GM12873 (cell line): Measurements from ENCODE around the gene PDRG1.

Experiments used
- TF ChIP-seq, protein P1 (sequence below): IDR thresholded peaks from 2 replicates; pipeline ENCODE4 v1.5.1; 2012; ENCODE audit warnings: low read depth, mild to moderate bottlenecking, moderate library complexity, low read length, control low read depth; ENCODE audit not compliant: insufficient read depth; ENCODE audit errors: missing control alignments

PDRG1 gene

GRCh38 chr20:31988430-31989015 is 36.7 kb upstream of the PDRG1 start:
- TF ChIP-seq, protein P1, sequence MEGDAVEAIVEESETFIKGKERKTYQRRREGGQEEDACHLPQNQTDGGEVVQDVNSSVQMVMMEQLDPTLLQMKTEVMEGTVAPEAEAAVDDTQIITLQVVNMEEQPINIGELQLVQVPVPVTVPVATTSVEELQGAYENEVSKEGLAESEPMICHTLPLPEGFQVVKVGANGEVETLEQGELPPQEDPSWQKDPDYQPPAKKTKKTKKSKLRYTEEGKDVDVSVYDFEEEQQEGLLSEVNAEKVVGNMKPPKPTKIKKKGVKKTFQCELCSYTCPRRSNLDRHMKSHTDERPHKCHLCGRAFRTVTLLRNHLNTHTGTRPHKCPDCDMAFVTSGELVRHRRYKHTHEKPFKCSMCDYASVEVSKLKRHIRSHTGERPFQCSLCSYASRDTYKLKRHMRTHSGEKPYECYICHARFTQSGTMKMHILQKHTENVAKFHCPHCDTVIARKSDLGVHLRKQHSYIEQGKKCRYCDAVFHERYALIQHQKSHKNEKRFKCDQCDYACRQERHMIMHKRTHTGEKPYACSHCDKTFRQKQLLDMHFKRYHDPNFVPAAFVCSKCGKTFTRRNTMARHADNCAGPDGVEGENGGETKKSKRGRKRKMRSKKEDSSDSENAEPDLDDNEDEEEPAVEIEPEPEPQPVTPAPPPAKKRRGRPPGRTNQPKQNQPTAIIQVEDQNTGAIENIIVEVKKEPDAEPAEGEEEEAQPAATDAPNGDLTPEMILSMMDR: no peak

DNA sequence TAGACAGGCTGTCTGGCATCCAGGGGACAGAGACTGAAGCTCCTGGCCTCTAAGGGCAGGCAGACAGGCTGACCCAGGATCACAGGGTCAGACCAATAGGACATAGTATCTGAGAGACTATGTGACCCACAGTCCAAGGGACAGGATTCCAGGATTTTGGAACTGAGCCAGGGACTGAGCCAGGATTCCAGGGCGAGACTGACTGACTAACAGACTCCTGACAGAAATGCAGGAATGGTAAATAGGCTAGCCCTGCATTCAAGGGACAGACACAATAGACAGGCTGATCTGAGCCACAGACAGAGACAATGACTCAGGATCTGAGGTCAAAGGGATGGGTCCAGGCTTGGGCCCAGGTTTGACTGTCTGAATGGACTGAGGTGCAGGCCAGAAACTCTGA is 35.9 kb upstream of the PDRG1 start:
- TF ChIP-seq, protein P1: no peak

- TF ChIP-seq, protein P1: no peak
Observed at GRCh38 chr20:31984981-31985471, 33.2 kb upstream of the PDRG1 start.

DNA sequence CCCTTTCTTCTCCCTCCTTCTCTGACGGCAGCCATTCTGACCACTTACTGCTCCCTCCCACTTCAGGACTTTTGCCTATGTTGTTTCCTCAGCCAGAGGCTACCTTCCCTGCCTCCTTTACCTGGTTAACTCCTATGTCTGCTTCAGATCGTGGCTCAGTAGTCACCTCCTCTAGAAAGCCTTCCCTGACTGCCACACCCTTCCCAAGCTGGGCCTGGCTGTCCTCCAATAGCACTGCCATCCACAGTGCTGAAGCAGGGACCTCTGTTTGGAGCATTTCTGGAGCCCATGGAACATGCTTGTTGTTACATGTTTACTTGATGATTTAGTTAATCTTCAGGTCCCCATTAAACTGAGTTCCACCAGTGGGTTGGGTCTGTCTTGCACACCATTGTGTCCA is 29.9 kb upstream of the PDRG1 start:
- TF ChIP-seq, protein P1: no peak

DNA sequence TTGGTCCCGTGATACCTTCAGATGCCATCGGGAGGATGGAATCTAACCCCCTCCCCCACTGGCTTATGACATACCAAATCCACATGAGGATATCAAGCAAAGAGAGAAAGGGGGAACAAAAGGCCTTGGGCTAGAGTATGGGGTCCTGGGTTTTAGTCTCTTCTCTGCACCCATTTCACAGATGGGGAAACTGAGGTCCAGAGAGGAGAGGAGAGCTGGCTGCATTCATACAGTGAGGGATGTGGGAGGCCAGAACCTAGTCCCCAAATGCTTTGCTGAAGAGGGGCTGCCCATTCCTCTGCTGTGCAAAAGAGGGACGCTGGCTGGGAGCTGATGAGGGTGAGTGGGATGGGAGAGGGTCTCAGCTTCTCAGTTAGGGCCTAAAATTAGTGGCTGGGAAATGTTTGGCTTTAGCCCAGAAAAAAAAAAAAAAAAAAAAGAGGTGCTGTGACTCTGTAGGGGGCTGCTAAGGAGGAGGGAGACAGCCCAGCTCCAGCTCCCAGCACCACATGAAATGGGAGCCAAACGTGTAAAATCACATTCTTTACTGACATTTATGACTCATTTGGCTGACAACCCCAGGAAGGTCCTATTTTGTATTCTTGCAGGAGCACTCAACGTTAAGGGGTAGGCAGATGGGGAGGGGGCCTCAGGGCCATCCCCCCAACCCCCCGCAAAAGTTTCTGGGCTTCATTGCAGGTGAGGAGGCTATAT is 28.0 kb upstream of the PDRG1 start:
- TF ChIP-seq, protein P1: no peak

GRCh38 chr20:31977080-31977479 is 25.2 kb upstream of the PDRG1 start:
- TF ChIP-seq, protein P1: no peak

DNA sequence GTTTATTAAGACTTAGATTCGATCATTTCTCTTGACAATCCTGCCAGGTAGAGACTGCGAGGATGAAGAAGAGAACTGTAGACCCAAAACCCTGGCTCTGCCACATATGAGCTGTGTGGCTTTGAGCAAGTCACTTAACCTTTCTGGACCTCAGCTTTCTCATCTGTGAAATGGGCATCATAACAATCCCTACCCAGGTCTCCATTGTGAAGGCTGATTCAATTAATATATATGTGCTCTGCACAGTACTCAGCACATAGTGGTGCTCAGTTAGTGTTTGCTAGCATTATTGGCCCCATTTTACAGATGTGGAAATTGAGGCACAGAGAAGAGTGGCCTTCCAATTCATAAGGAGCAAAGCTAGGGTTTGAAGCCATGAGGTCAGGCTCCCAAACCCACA is 24.0 kb upstream of the PDRG1 start:
- TF ChIP-seq, protein P1: no peak
